Epithelial cell of proximal tubule (primary cell): ENCODE results near the gene TRAF1. TPM values are rescaled to one million over a fixed set of nuclear protein-coding genes. Genes with fewer than 3 reads are reported as not detected.

Experiments used
- DNase-seq: peaks from one replicate; pipeline ENCODE4 v3.0.0-alpha.2; 2011; ENCODE audit warnings: low read depth
- H3K4me3 ChIP-seq: 2 replicates; pipeline ENCODE4 v1.5.1; 2011; ENCODE audit warnings: low read depth, mild to moderate bottlenecking, low read length
- total RNA-seq: library from RNA; depleted of rRNA; stranded (reverse); fragments of >200 nt; gene quantifications from 2 replicates; pipeline ENCODE4 v1.2.3, GENCODE V29; 2015
- TF ChIP-seq, protein P1 (sequence below): conservative IDR thresholded peaks from 2 replicates; pipeline ENCODE4 v1.5.1; 2012; ENCODE audit warnings: low read depth, mild to moderate bottlenecking, low read length

TRAF1 gene
- total RNA-seq, 1 donor from 2014 or later, result 5.9 TPM

- TF ChIP-seq, protein P1, sequence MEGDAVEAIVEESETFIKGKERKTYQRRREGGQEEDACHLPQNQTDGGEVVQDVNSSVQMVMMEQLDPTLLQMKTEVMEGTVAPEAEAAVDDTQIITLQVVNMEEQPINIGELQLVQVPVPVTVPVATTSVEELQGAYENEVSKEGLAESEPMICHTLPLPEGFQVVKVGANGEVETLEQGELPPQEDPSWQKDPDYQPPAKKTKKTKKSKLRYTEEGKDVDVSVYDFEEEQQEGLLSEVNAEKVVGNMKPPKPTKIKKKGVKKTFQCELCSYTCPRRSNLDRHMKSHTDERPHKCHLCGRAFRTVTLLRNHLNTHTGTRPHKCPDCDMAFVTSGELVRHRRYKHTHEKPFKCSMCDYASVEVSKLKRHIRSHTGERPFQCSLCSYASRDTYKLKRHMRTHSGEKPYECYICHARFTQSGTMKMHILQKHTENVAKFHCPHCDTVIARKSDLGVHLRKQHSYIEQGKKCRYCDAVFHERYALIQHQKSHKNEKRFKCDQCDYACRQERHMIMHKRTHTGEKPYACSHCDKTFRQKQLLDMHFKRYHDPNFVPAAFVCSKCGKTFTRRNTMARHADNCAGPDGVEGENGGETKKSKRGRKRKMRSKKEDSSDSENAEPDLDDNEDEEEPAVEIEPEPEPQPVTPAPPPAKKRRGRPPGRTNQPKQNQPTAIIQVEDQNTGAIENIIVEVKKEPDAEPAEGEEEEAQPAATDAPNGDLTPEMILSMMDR, result no peak
- no peak overlapping the region for H3K4me3 ChIP-seq
- no peak for DNase-seq
Measured at GRCh38 chr9:120941046-120941770, 14.6 kb upstream of the TRAF1 start.

DNA sequence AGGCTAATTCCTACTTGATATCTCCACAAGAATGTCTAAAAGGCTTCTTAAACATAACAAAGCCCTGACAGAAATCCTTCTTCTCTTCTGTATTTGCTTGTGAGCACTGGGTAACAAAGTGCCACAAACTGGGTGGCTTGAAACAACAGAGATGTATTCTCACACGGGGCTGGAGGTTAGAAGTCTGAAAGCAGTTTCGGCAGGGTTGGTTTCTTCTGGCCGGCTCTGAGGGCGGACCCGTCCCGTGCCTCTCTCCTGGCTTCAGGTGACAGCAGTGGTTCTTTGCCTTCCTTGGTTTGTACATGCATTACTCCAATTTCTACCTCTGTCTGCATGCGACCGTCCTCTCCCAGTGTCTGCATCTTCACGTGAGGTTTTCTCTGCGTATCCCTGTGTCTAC lies 14.0 kb upstream of the TRAF1 start:
- no peak overlapping the region for H3K4me3 ChIP-seq
- TF ChIP-seq, protein P1, result no peak
- DNase-seq, result no peak

GRCh38 chr9:120938851-120939250 lies 12.3 kb upstream of the TRAF1 start:
- H3K4me3 ChIP-seq, result no peak overlapping the region
- DNase-seq, result no peak
- TF ChIP-seq, protein P1, result no peak

- TF ChIP-seq, protein P1, result no peak
- H3K4me3 ChIP-seq, result no peak overlapping the region
- DNase-seq, result no peak
Measured at GRCh38 chr9:120937596-120937995, 11.0 kb upstream of the TRAF1 start.

- H3K4me3 ChIP-seq, result no peak overlapping the region
- TF ChIP-seq, protein P1, result no peak
- no peak for DNase-seq
Measured at GRCh38 chr9:120937127-120937526, 10.5 kb upstream of the TRAF1 start.

DNA sequence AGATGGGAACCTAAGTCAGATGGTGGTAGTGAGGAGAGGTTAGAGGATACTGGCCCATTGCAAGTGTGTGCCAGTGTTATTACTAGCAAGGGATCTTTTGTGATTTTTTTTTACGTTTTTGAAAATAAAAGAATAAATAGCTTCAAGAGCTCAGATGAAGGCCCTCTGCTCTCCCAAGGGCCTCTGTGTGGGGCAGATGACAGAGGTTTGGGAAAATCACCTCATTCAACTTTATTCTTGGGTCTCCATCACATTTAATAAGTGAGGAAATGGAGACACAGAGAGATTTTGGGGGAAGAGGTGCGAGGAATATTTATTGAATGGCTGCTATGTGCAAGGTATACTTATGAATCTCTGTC lies 10.1 kb upstream of the TRAF1 start:
- H3K4me3 ChIP-seq, result no peak overlapping the region
- DNase-seq, result no peak
- TF ChIP-seq, protein P1, result no peak

DNA sequence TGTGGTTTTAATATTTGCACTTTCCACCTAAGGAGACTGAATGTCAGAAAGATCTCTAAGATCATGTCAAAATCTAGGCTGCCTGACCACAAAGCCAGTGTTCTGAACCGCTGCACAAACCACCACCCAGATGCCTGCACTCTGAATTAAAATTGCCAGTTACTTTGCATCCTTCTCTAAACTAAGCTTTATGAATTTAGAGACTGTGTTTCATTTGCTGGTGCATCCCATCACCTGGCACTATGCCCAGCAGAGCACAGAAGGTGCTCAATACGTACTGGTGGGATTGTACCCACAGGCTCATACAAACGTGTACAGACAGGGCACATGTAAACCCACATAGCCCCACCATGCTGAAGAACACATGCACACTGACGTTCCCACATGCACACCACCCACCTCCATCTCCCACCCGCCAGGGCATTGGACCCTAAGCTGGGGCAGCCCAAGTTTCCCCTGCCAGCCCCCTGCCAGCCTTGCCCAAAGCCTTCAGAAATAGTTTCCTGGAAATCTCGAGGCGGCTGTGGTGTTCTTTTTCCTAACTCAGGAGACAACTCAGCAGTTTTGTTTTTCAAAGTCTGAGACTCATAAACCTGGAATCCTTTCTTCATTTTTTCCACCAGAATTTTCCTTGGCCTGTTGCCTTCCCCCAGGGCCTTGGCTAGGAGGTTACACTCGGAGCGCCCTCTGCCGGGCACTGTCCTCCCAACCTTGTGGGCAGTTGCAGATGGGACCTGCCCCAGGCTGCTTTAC lies 9.6 kb upstream of the TRAF1 start:
- TF ChIP-seq, protein P1, result peak; percentile 99
- DNase-seq, result peak; percentile 71
- peak overlapping the region; percentile 33 for H3K4me3 ChIP-seq
